OCI-LY7 (cell line): Measurements from ENCODE around the gene NIT2. TPM values are rescaled to one million over a fixed set of nuclear protein-coding genes. Genes with fewer than 3 reads are reported as not detected.

Experiments
- BruUV-seq: library from RNA; stranded (reverse); fragments of 400-500 nt; replicated peaks from 2 replicates; lab custom pipeline; 2021; lab: Mats Ljungman, UMichigan
- CTCF ChIA-PET: fragments of 300-600 bp; sonication (Branson Sonifier 250); formaldehyde crosslinking; loops from one replicate; lab custom pipeline; 2022; ENCODE audit warnings: antibody characterized with exemption; ENCODE audit not compliant: unreplicated experiment; lab: Charles Lee
- POLR2A ChIA-PET: fragments of 300-600 bp; sonication (Branson Sonifier 250); formaldehyde crosslinking; loops from one replicate; lab custom pipeline; 2022; ENCODE audit warnings: antibody characterized with exemption; lab: Charles Lee
- DNase-seq: peaks from one replicate; pipeline ENCODE4 v3.0.0-alpha.2; 2015; ENCODE audit warnings: low spot score
- H2AFZ ChIP-seq: fragments of 200-600 bp; sonication (generic), shearing (Covaris generic); 2 replicates; pipeline ENCODE4 v1.6.1; 2014; ENCODE audit warnings: mild to moderate bottlenecking, antibody characterized with exemption, low read length, moderate library complexity
- H3K27ac ChIP-seq: fragments of 200-600 bp; sonication (generic); 2 replicates; pipeline ENCODE4 v1.5.1; 2014; ENCODE audit warnings: mixed run types, low read depth, mild to moderate bottlenecking, moderate library complexity, low read length, inconsistent platforms; ENCODE audit not compliant: poor library complexity, severe bottlenecking
- H3K36me3 ChIP-seq: fragments of 200-600 bp; sonication (generic); 2 replicates; pipeline ENCODE4 v1.6.1; 2014; ENCODE audit warnings: mild to moderate bottlenecking, antibody characterized with exemption, low read length, moderate library complexity, mixed read lengths; ENCODE audit not compliant: insufficient read depth
- H3K4me1 ChIP-seq: fragments of 200-600 bp; sonication (generic); 2 replicates; pipeline ENCODE4 v1.5.1; 2014; ENCODE audit warnings: mild to moderate bottlenecking, low read length; ENCODE audit not compliant: insufficient read depth, poor library complexity, severe bottlenecking
- H3K4me2 ChIP-seq: fragments of 200-600 bp; sonication (generic); 2 replicates; pipeline ENCODE4 v1.6.1; 2014; ENCODE audit warnings: mild to moderate bottlenecking, low read length
- H3K4me3 ChIP-seq: fragments of 200-600 bp; sonication (generic); 2 replicates; pipeline ENCODE4 v1.5.1; 2014; ENCODE audit warnings: mild to moderate bottlenecking, low read depth, low read length; ENCODE audit not compliant: poor library complexity, severe bottlenecking
- H3K79me2 ChIP-seq: fragments of 200-600 bp; sonication (generic); 2 replicates; pipeline ENCODE4 v1.6.1; 2016; ENCODE audit warnings: low read depth, mild to moderate bottlenecking, low read length, moderate library complexity, mixed read lengths; ENCODE audit not compliant: insufficient read depth
- H3K9me2 ChIP-seq: fragments of 200-600 bp; sonication (generic); 2 replicates; pipeline ENCODE4 v1.6.1; 2016; ENCODE audit warnings: mild to moderate bottlenecking, low read length, mixed read lengths; ENCODE audit not compliant: insufficient read depth
- H3K9me3 ChIP-seq: fragments of 200-600 bp; sonication (generic); 2 replicates; pipeline ENCODE4 v1.6.1; 2014; ENCODE audit warnings: mild to moderate bottlenecking, mixed run types, low read length, mixed read lengths
- H4K20me1 ChIP-seq: fragments of 200-600 bp; sonication (generic); 2 replicates; pipeline ENCODE4 v1.6.1; 2014; ENCODE audit warnings: mild to moderate bottlenecking, antibody characterized with exemption, low read length, moderate library complexity, mixed read lengths; ENCODE audit not compliant: insufficient read depth
- EZH2phosphoT487 ChIP-seq: fragments of 200-600 bp; sonication (generic); IDR thresholded peaks from 2 replicates; pipeline ENCODE4 v1.6.1; 2018; ENCODE audit warnings: low read depth, borderline replicate concordance, mild to moderate bottlenecking, mixed run types, antibody characterized with exemption, low read length, moderate library complexity, mixed read lengths
- intact Hi-C: fragments of 100-400 bp; cut with micrococcal nuclease; formaldehyde crosslinking; loops from one replicate; pipeline ENCODE4 v1.10.0; 2022; ENCODE audit not compliant: unreplicated experiment
- total RNA-seq, 2 experiments: library from RNA; depleted of rRNA in 1 of 2; stranded (reverse); fragments of >200 nt in 1 of 2; shearing (Covaris generic) in 1 of 2; gene quantifications; 2 replicates each; pipeline ENCODE4 v1.2.3, GENCODE V29; 2014 to 2022
- TF ChIP-seq, protein P1 (sequence below): fragments of 200-600 bp; sonication (generic); conservative IDR thresholded peaks from 2 replicates; pipeline ENCODE4 v1.5.1; 2014; ENCODE audit warnings: mild to moderate bottlenecking, antibody characterized with exemption, low read length, moderate library complexity, mixed read lengths

NIT2 gene
- total RNA-seq, 2 experiments from 2014 or later, result 34.6 to 42.1 TPM

DNA sequence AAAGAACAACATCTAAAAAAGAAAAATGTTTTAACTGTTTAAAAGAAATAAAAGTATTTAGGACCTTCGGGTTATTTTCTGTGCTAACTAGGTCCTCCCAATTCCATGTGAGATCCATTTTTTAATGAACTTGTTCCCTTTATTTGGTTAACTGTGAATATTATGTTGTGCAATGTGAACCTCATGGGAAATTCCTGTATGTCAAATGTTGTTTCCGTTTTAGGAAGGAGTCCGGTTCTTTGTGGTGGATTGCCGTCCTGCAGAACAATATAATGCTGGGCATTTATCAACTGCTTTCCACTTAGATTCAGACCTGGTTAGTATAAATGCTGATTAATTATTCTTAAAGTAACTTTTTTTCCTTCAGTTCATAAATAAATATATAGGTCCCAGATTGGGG, 35.5 kb upstream of the NIT2 start:
- Histone ChIP-seq H3K4me2 (no peak overlapping the region), H3K27ac (no peak overlapping the region), H3K9me2 (no peaks in the 10 kb centered on the region), H3K4me1 (no peaks in the 10 kb centered on the region), H3K4me3 (no peak overlapping the region), H3K9me3 (no peaks in the 10 kb centered on the region), H4K20me1 (no peaks in the 10 kb centered on the region), H2AFZ (no peak overlapping the region), H3K36me3 (peaks cover 39% of the 10 kb centered on the region), H3K79me2 (no peaks in the 10 kb centered on the region)
- no TSS peak for BruUV-seq
- intact Hi-C loops, result no loop called here
- no peak for TF ChIP-seq EZH2phosphoT487
- TF ChIP-seq, protein P1, sequence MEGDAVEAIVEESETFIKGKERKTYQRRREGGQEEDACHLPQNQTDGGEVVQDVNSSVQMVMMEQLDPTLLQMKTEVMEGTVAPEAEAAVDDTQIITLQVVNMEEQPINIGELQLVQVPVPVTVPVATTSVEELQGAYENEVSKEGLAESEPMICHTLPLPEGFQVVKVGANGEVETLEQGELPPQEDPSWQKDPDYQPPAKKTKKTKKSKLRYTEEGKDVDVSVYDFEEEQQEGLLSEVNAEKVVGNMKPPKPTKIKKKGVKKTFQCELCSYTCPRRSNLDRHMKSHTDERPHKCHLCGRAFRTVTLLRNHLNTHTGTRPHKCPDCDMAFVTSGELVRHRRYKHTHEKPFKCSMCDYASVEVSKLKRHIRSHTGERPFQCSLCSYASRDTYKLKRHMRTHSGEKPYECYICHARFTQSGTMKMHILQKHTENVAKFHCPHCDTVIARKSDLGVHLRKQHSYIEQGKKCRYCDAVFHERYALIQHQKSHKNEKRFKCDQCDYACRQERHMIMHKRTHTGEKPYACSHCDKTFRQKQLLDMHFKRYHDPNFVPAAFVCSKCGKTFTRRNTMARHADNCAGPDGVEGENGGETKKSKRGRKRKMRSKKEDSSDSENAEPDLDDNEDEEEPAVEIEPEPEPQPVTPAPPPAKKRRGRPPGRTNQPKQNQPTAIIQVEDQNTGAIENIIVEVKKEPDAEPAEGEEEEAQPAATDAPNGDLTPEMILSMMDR, result no peak
- POLR2A ChIA-PET, result no interaction called here
- CTCF ChIA-PET, result no interaction called here
- no peak for DNase-seq

DNA sequence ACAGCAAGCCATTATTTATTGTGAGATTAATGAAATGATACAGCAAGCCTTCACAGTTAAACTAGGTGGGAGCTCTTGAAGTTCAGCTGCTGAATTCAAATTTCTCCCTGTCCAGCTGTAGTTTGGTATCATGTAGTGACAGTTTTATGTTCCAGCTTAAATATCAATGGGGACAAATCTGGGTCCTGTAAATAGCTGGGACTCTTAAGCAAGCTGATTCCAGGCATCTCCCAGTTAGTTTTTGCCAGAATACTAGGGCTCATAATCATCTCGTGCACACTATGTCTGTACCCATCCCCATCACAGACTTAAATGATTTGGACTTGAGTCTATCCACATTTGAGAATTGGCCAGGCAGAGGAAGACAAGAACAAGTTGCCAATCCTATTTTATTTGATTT, 27.9 kb upstream of the NIT2 start:
- POLR2A ChIA-PET, result interaction anchor here (0.7 to 1.0 kb wide), 2 partner anchors 9 to 16 kb away, joined by 3 to 4 read pairs; no protein-coding TSS in a partner anchor
- no peak overlapping the region for H2AFZ ChIP-seq
- no peak overlapping the region for H3K4me3 ChIP-seq
- peaks cover 10% of the 10 kb centered on the region for H3K36me3 ChIP-seq
- H3K79me2 ChIP-seq, result no peaks in the 10 kb centered on the region
- intact Hi-C loops, result no loop called here
- H3K9me3 ChIP-seq, result no peaks in the 10 kb centered on the region
- H3K4me1 ChIP-seq, result no peaks in the 10 kb centered on the region
- H3K4me2 ChIP-seq, result no peak overlapping the region
- no peak overlapping the region for H3K27ac ChIP-seq
- no peaks in the 10 kb centered on the region for H4K20me1 ChIP-seq
- no peaks in the 10 kb centered on the region for H3K9me2 ChIP-seq
- DNase-seq, result no peak
- CTCF ChIA-PET, result no interaction called here
- BruUV-seq, result no TSS peak
- TF ChIP-seq, protein P1, result no peak
- no peak for TF ChIP-seq EZH2phosphoT487

DNA sequence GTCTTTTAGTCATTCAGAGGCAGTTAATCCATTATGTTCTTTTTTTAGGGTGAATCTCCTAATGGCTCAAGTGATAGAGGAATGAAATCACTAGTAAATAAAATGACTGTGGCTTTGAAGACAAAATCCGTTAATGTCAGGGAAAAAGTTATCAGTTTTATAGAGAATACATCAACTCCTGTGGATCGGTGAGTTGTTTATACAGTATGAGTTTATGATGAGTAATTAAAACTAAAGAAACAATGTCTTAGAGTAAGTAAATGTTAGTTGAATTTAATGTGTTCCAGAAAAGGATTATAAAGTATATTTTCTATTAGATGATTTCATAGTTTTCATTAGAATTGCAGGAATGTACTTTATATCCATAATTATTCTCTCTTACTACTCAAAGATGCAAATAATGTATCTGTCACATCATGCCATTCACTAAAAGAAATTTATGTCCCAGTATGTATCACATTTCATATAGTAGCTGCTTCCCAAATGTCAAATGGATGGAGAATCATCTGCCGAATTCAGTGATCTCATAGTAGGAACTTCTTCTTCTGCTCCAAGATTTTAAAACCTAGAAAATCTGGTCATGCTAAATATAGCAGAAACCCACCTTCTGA, 24.1 kb upstream of the NIT2 start:
- DNase-seq, result no peak
- BruUV-seq, result no TSS peak

More for the DNA sequence above, 24.1 kb upstream of the NIT2 start:
- intact Hi-C loops, result no loop called here
- no peak overlapping the region for H3K4me3 ChIP-seq
- ChIA-PET CTCF (no interaction called here), POLR2A (no interaction called here)
- H3K9me3 ChIP-seq, result no peaks in the 10 kb centered on the region
- H3K27ac ChIP-seq, result no peak overlapping the region
- no peaks in the 10 kb centered on the region for H3K9me2 ChIP-seq
- no peaks in the 10 kb centered on the region for H4K20me1 ChIP-seq
- no peaks in the 10 kb centered on the region for H3K4me1 ChIP-seq
- no peak overlapping the region for H2AFZ ChIP-seq
- no peak for TF ChIP-seq EZH2phosphoT487
- TF ChIP-seq, protein P1, result no peak
- no peak overlapping the region for H3K4me2 ChIP-seq
- no peaks in the 10 kb centered on the region for H3K36me3 ChIP-seq
- no peaks in the 10 kb centered on the region for H3K79me2 ChIP-seq
